NT2/D1 (cell line): Measurements from ENCODE around the gene PRSS1.

ENCODE experiments used
- SUZ12 ChIP-seq: IDR thresholded peaks from 2 replicates; pipeline ENCODE4 v1.6.1; 2011; ENCODE audit not compliant: insufficient read length, insufficient read depth; ENCODE audit errors: extremely low read depth
- ZNF274 ChIP-seq: IDR thresholded peaks from 2 replicates; pipeline ENCODE4 v1.6.1; 2011; ENCODE audit warnings: mild to moderate bottlenecking, low read depth, low read length

DNA sequence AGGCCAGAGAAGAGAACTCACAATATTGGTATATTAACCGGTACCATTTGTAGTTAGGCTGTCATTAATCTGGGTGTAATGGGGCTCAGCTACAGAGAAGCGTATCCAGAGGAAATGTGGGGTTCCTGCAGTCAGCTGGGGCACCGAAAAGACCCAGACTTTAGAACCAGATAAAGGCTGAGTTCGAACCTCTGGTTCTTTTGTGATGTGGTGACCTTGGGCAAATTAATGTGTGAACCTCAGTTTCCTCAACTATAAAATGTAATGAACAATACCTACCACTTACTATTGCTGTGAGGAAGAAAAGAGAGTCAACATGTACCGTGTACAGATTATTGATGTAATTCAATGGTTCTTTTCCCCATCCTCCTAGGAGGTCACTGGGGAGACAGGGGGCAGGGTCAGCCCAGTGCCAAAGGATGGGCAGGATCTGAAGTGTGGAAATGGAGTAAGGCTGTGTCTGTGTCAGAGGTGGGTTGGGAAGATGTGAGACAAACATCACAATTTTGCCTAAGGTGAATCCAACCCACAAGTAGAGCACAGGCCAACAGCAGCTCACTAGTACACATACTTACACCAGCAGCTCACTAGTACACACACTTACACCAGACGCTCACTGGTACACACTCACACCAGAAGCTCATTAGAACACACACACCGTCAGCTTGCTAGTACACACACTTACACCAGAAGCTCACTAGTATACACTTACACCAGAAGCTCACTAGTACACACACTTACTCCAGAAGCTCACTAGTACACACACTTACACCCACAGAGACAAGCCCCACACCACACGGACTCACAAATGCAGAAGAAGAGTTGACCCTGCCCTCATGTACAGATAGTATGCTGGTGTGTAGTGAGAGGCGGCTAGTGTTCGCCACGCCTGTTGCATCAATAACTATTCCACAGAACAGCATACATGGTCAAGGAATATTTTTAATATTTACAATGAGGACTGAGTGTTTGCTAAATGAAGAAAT, 49.5 kb downstream of the PRSS1 start:
- TF ChIP-seq ZNF274 (no peak), SUZ12 (no peak)
